Iris pigment epithelial cell (primary cell): ENCODE data around the gene PRELID1.
A peak's percentile ranks its signal among the peaks of the same experiment; 100 is the strongest.
"Not testable (repeated sequence)": the region's sequence is repeated elsewhere in the genome, so short reads cannot be mapped to it uniquely, and the experiment has no call there.

Experiments
- DNase-seq: peaks from one replicate; pipeline ENCODE4 v3.0.0-alpha.2; 2011; ENCODE audit warnings: low read depth

Gene PRELID1

GRCh38 chr5:177299697-177300096 is 3.9 kb upstream of the PRELID1 start:
- DNase-seq: no peak

GRCh38 chr5:177300236-177300880 is 3.2 kb upstream of the PRELID1 start:
- DNase-seq: peak; percentile 88

GRCh38 chr5:177300951-177301350 is 2.6 kb upstream of the PRELID1 start:
- DNase-seq: no peak

GRCh38 chr5:177301503-177302165 is 2.0 kb upstream of the PRELID1 start:
- DNase-seq: no peak

GRCh38 chr5:177302354-177303110 is 1.1 kb upstream of the PRELID1 start:
- no peak for DNase-seq

- DNase-seq: no peak
These were observed 359 bp downstream of the PRELID1 start for GRCh38 chr5:177303925-177304391.

GRCh38 chr5:177304392-177305119 is 957 bp downstream of the PRELID1 start:
- no peak for DNase-seq

- not testable (repeated sequence) for DNase-seq
These were observed 2.6 kb downstream of the PRELID1 start for GRCh38 chr5:177306103-177306640.

- DNase-seq: peak; percentile 90
These were observed 3.3 kb downstream of the PRELID1 start for GRCh38 chr5:177306674-177307543.

- no peak for DNase-seq
These were observed 4.2 kb downstream of the PRELID1 start for GRCh38 chr5:177307544-177308363.

- DNase-seq: no peak
These were observed 5.1 kb downstream of the PRELID1 start for GRCh38 chr5:177308740-177309139.

GRCh38 chr5:177309351-177310191 is 6.0 kb downstream of the PRELID1 start:
- DNase-seq: peak; percentile 70

GRCh38 chr5:177310332-177310731 is 6.7 kb downstream of the PRELID1 start:
- DNase-seq: no peak

- no peak for DNase-seq
These were observed 7.3 kb downstream of the PRELID1 start for GRCh38 chr5:177310757-177311391.

GRCh38 chr5:177311392-177311722 is 7.8 kb downstream of the PRELID1 start:
- no peak for DNase-seq

- DNase-seq: peak; percentile 93
These were observed 8.4 kb downstream of the PRELID1 start, which contains the start of gene MXD3 for GRCh38 chr5:177311723-177312648. Gene MXD3 (minus strand): TSS chr5:177311898. CDS start chr5:177311830, 68 bp downstream.

- DNase-seq: no peak
These were observed 9.1 kb downstream of the PRELID1 start for GRCh38 chr5:177312649-177313181.
